Astrocyte (in vitro differentiated cells and primary cell): ENCODE measurements around the gene TMEM178B.

Experiments
- CTCF ChIP-seq: IDR thresholded peaks from 2 replicates; pipeline ENCODE4 v1.5.1; 2011; ENCODE audit warnings: low read depth, mild to moderate bottlenecking, inconsistent platforms, low read length, moderate library complexity; ENCODE audit not compliant: insufficient read depth
- EZH2 ChIP-seq: IDR thresholded peaks from 2 replicates; pipeline ENCODE4 v1.6.1; 2012; ENCODE audit warnings: mild to moderate bottlenecking, low read length, inconsistent platforms; ENCODE audit not compliant: insufficient read depth

- TF ChIP-seq CTCF: no peak
- TF ChIP-seq EZH2: no peak
These were observed 16.1 kb upstream of the TMEM178B start for GRCh38 chr7:141057788-141058187.
